Stimulated activated CD4-positive, alpha-beta T cell treated with anti-CD3 and anti-CD28 coated beads, Interleukin-15, amount 100 ng/mL, for 48 hours (primary cell): ENCODE data around the gene VPS16.
"Not testable (repeated sequence)": the region's sequence is repeated elsewhere in the genome, so short reads cannot be mapped to it uniquely, and the experiment has no call there.

Source experiments
- DNase-seq, 2 donors: peaks; one replicate each; pipeline ENCODE4 v3.0.0-alpha.2; 2020; ENCODE audit warnings: low read depth in 2 of 2

Gene VPS16

GRCh38 chr20:2807019-2807418 lies 33.5 kb upstream of the VPS16 start:
- no peak for DNase-seq

GRCh38 chr20:2807929-2808328 lies 32.6 kb upstream of the VPS16 start:
- DNase-seq: not testable (repeated sequence)

- DNase-seq: no peak
These were observed 30.9 kb upstream of the VPS16 start for GRCh38 chr20:2809690-2810089.

- no peak for DNase-seq
These were observed 28.4 kb upstream of the VPS16 start for GRCh38 chr20:2812189-2812588.

GRCh38 chr20:2814076-2814475 lies 26.5 kb upstream of the VPS16 start:
- DNase-seq: no peak

GRCh38 chr20:2814587-2815051 lies 25.9 kb upstream of the VPS16 start, which contains the start of gene C20orf141:
Gene C20orf141, plus strand, starts transcription at chr20:2814987. Its CDS starts 198 bp downstream, at chr20:2815185.
- DNase-seq: no peak

GRCh38 chr20:2815242-2815900 lies 25.2 kb upstream of the VPS16 start:
- DNase-seq: no peak

GRCh38 chr20:2816030-2816582 lies 24.4 kb upstream of the VPS16 start, which contains the start of gene TMEM239:
Gene TMEM239, plus strand, starts transcription at chr20:2816364. Its CDS starts 191 bp downstream, at chr20:2816555.
- DNase-seq: no peak

- no peak for DNase-seq
These were observed 23.8 kb upstream of the VPS16 start for GRCh38 chr20:2816583-2817340.

GRCh38 chr20:2817341-2817726 lies 23.2 kb upstream of the VPS16 start:
- no peak for DNase-seq

GRCh38 chr20:2817891-2818595 lies 22.5 kb upstream of the VPS16 start:
- no peak for DNase-seq

- DNase-seq: no peak
These were observed 20.3 kb upstream of the VPS16 start for GRCh38 chr20:2820084-2820895.

- no peak for DNase-seq
These were observed 19.4 kb upstream of the VPS16 start for GRCh38 chr20:2820896-2821869.

- no peak for DNase-seq
These were observed 18.5 kb upstream of the VPS16 start for GRCh38 chr20:2822073-2822472.

GRCh38 chr20:2825761-2826160 lies 14.8 kb upstream of the VPS16 start:
- DNase-seq: no peak

- DNase-seq: no peak
These were observed 13.9 kb upstream of the VPS16 start for GRCh38 chr20:2826655-2827054.

GRCh38 chr20:2829376-2829775 lies 11.2 kb upstream of the VPS16 start:
- DNase-seq: no peak

- not testable (repeated sequence) for DNase-seq
These were observed 9.3 kb upstream of the VPS16 start for GRCh38 chr20:2831206-2831605.

- no peak for DNase-seq
These were observed 6.8 kb upstream of the VPS16 start for GRCh38 chr20:2833761-2834160.
